Lung (tissue), 12 donors: ENCODE results near the gene GNPTG. TPM values are rescaled to one million over a fixed set of nuclear protein-coding genes. Genes with fewer than 3 reads are reported as not detected.
A peak's percentile ranks its signal among the peaks of the same experiment; 100 is the strongest.

Experiments
- ATAC-seq: fragments of 200-7000 bp; cut with Tn5 transposase; one replicate; pipeline ENCODE4 v1.9.1; 2020; ENCODE audit warnings: moderate number of reproducible peaks; ENCODE audit not compliant: insufficient read depth, low FRiP score
- DNase-seq, 3 donors: peaks; one replicate each; pipeline ENCODE4 v3.0.0-alpha.2; 2013 to 2017
- H3K27ac ChIP-seq, 2 donors: one replicate each; pipeline ENCODE4 v1.5.1; 2013; ENCODE audit warnings: mild to moderate bottlenecking in 2 of 2, moderate library complexity in 2 of 2, control low read depth in 1 of 2, inconsistent platforms in 1 of 2, low read depth in 1 of 2, low read length in 1 of 2
- H3K27me3 ChIP-seq, 3 donors: one replicate each; pipeline ENCODE4 v1.5.1; 2013; ENCODE audit warnings: low read length in 2 of 3; ENCODE audit not compliant: control insufficient read depth in 3 of 3, insufficient read depth in 3 of 3
- H3K36me3 ChIP-seq, 4 donors: one replicate each; pipeline ENCODE4 v1.5.1; 2013; ENCODE audit warnings: low read length in 4 of 4, mild to moderate bottlenecking in 1 of 4, moderate library complexity in 1 of 4; ENCODE audit not compliant: control insufficient read depth in 4 of 4, insufficient read depth in 4 of 4
- H3K4me1 ChIP-seq, 5 donors: one replicate each; pipeline ENCODE4 v1.5.1; 2013; ENCODE audit warnings: low read length in 5 of 5, mild to moderate bottlenecking in 2 of 5, moderate library complexity in 1 of 5; ENCODE audit not compliant: control insufficient read depth in 5 of 5, insufficient read depth in 5 of 5
- H3K4me3 ChIP-seq: one replicate; pipeline ENCODE4 v1.5.1; 2013; ENCODE audit warnings: mild to moderate bottlenecking, control low read depth, moderate library complexity
- H3K9ac ChIP-seq, 2 donors: one replicate each; pipeline ENCODE4 v1.5.1; 2013; ENCODE audit warnings: low read length in 2 of 2, control low read depth in 1 of 2; ENCODE audit not compliant: insufficient read depth in 1 of 2
- H3K9me3 ChIP-seq, 4 donors: one replicate each; pipeline ENCODE4 v1.5.1; 2013; ENCODE audit warnings: low read length in 3 of 4, mild to moderate bottlenecking in 1 of 4, moderate library complexity in 1 of 4; ENCODE audit not compliant: control insufficient read depth in 4 of 4, insufficient read depth in 3 of 4
- CTCF ChIP-seq: IDR thresholded peaks from 2 replicates; pipeline ENCODE4 v1.5.1; 2012; ENCODE audit warnings: mild to moderate bottlenecking; ENCODE audit errors: control extremely low read depth, extremely low read depth
- WGBS, 2 donors: extraction: QIAGEN DNeasy Blood & Tissue Kit; methylation state at CpG; one replicate each; pipeline ENCODE4 v1.1.7; 2013; 5-methylcytosine and 5-hydroxymethylcytosine counted together
- polyA plus RNA-seq, 2 donors: library from polyadenylated mRNA; stranded (reverse); fragments of 200-250 nt; gene quantifications; one replicate each; pipeline ENCODE4 v1.2.1, GENCODE V29; 2013
- total RNA-seq, 2 donors: library from RNA; depleted of rRNA in 1 of 2; stranded (reverse); fragments of >200 nt in 1 of 2; gene quantifications; one replicate each; pipeline ENCODE4 v1.2.1, GENCODE V29; 2014 to 2021
- donor health status: control.
- donor health status: control.
- donor health status: Bipolar disorder and iron deficiency.
- donor health status: healthy.
- donor health status: DM: yes; HTN: yes; CAD: no.

The GNPTG gene
- total and polyA plus RNA-seq, 4 donors: 34.8 to 92.7 (median 77.8) TPM

- peaks cover 0 to 35% (median 22%) of the 10 kb centered on the region in 3 donors for H3K27me3 ChIP-seq
- H3K27ac ChIP-seq: peak overlapping the region; percentile 29 to 62
- peak overlapping the region; percentile 2 for H3K4me3 ChIP-seq
- DNase-seq (no peak), ATAC-seq (no peak)
- TF ChIP-seq CTCF: no peak
- no peak overlapping the region for H3K9ac ChIP-seq
- H3K4me1 ChIP-seq: peaks cover 0 to 18% (median 14%) of the 10 kb centered on the region in 5 donors
- WGBS, 2 donors: 53 to 58% methylated on average over 22 of the region's 22 CpGs
- peaks cover 0 to 8% (median 0%) of the 10 kb centered on the region in 4 donors for H3K36me3 ChIP-seq
- peaks cover 0 to 3% (median 0%) of the 10 kb centered on the region in 4 donors for H3K9me3 ChIP-seq
Observed at GRCh38 chr16:1330931-1331711, 20.6 kb upstream of the GNPTG start.

DNA sequence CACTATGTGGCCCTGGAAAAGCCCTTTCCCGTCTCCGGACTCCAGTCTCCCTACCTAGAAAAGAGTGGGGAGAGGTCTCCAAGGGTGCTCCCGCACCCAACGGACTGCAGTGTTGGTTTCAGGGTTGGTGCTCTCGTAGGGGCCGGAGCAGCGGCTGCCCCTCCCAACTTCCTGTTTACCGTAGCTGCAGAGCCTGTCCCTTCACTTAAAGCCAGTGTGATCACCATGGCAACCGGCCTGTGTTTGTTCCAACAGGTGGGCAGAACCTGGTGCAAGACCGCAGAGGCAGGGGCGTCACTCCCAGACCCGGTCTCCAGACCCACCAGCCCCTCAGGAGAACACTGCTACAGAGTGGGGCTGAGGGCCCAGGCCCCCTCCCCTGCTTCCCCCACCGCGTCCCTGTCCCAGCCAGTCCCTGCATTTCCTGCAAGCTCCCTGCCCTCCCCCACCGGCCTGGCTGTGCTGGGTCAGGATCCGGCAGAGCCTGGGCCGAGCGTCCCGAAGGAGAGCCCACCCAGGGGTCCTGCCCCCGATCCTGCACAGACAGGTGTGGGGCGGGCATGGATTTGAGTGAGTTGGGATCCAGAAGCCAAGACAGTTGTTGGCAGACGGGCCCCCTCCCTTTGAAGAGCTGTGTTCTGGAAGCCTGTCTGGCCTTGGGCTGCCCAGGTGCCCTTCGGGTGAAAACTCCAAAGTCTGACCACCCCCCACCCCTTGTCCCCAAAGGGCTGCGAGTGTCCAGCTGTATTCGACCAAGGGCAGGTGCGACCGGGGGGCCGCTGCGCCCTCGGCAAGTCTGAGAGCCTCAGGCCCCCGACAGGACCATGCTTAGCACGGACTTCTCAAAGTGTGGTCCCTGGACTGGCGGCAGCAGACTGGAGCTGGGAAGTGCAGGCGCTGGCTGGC, 19.8 kb upstream of the GNPTG start:
- H3K27me3 ChIP-seq: peaks cover 0 to 41% (median 22%) of the 10 kb centered on the region in 3 donors
- H3K9ac ChIP-seq: no peak overlapping the region
- H3K27ac ChIP-seq: peak overlapping the region; percentile 29 to 62
- ATAC-seq (peak; percentile 30), DNase-seq (peak; percentile 75 to 84 (median 75))
- peaks cover 0 to 18% (median 14%) of the 10 kb centered on the region in 5 donors for H3K4me1 ChIP-seq
- H3K9me3 ChIP-seq: peaks cover 0 to 3% (median 0%) of the 10 kb centered on the region in 4 donors
- peak overlapping the region; percentile 2 for H3K4me3 ChIP-seq
- no peak for TF ChIP-seq CTCF
- 3 to 6% methylated on average over 33 to 34 of the region's 34 CpGs for WGBS, 2 donors
- peaks cover 0 to 4% (median 0%) of the 10 kb centered on the region in 4 donors for H3K36me3 ChIP-seq

GRCh38 chr16:1332618-1333148, 19.0 kb upstream of the GNPTG start:
- Histone ChIP-seq H3K9ac (no peak overlapping the region), H3K4me1 (peaks cover 0 to 18% (median 14%) of the 10 kb centered on the region in 5 donors), H3K36me3 (no peaks in the 10 kb centered on the region), H3K9me3 (peaks cover 0 to 3% (median 0%) of the 10 kb centered on the region in 4 donors), H3K4me3 (peak overlapping the region; percentile 25), H3K27ac (peak overlapping the region in 1 of 2 donors; percentile 21), H3K27me3 (peaks cover 0 to 41% (median 22%) of the 10 kb centered on the region in 3 donors)
- WGBS, 2 donors: 4 to 7% methylated on average over 26 of the region's 26 CpGs
- ATAC-seq (no peak), DNase-seq (no peak)
- TF ChIP-seq CTCF: no peak
